Ovary (tissue), 3 donors: ENCODE data around the gene IL1R2.

Experiments used
- CTCF ChIP-seq, 3 donors: fragments of 450-650 bp in 2 of 3; fragments of 200-600 bp in 1 of 3; IDR thresholded peaks; one replicate each; pipeline versions ENCODE4 v1.5.1 to v1.8.0; 2016 to 2022; ENCODE audit warnings: antibody characterized with exemption in 3 of 3, mild to moderate bottlenecking in 1 of 3
- EP300 ChIP-seq: sonication (generic); formaldehyde crosslinking; IDR thresholded peaks from one replicate; pipeline ENCODE4 v1.6.1; 2017; ENCODE audit warnings: antibody characterized with exemption
- POLR2A ChIP-seq: fragments of 450-650 bp; IDR thresholded peaks from one replicate; pipeline ENCODE4 v1.6.1; 2017; ENCODE audit warnings: antibody characterized with exemption, mild to moderate bottlenecking, moderate library complexity
- donor health status: DM: no; HTN: no; CAD: no.

GRCh38 chr2:102076512-102076911 is 84.8 kb downstream of the IL1R2 start:
- no peak for TF ChIP-seq CTCF (IDR thresholded peaks at IDR 0.05)
- no peak for TF ChIP-seq POLR2A
- TF ChIP-seq EP300 = no peak
